ENCODE results near the gene RREB1.
A peak's percentile ranks its signal among the peaks of the same experiment; 100 is the strongest.

Gene RREB1

GRCh38 chr6:7121700-7122241 lies 14.0 kb downstream of the RREB1 start:
- no peak overlapping the region for H3K4me3 ChIP-seq (ENCODE audit: low read depth, low read length)

GRCh38 chr6:7122684-7123083 lies 14.9 kb downstream of the RREB1 start:
- H3K4me3 ChIP-seq (ENCODE audit: low read depth, low read length): no peak overlapping the region

- no peak overlapping the region for H3K4me3 ChIP-seq (ENCODE audit: low read depth, low read length)
Measured at GRCh38 chr6:7124114-7124513, 16.4 kb downstream of the RREB1 start.

- H3K4me3 ChIP-seq (ENCODE audit: low read depth, low read length): no peak overlapping the region
Measured at GRCh38 chr6:7124636-7125035, 16.9 kb downstream of the RREB1 start.

- no peak overlapping the region for H3K4me3 ChIP-seq (ENCODE audit: low read depth, low read length)
Measured at GRCh38 chr6:7125290-7125689, 17.5 kb downstream of the RREB1 start.

GRCh38 chr6:7126754-7127153 lies 19.0 kb downstream of the RREB1 start:
- no peak overlapping the region for H3K4me3 ChIP-seq (ENCODE audit: low read depth, low read length)

- H3K4me3 ChIP-seq (ENCODE audit: low read depth, low read length): no peak overlapping the region
Measured at GRCh38 chr6:7127680-7128079, 19.9 kb downstream of the RREB1 start.

GRCh38 chr6:7129360-7129759 lies 21.6 kb downstream of the RREB1 start:
- H3K4me3 ChIP-seq (ENCODE audit: low read depth, low read length): no peak overlapping the region

GRCh38 chr6:7129784-7130569 lies 22.2 kb downstream of the RREB1 start:
- no peak overlapping the region for H3K4me3 ChIP-seq (ENCODE audit: low read depth, low read length)

GRCh38 chr6:7131390-7131789 lies 23.6 kb downstream of the RREB1 start:
- no peak overlapping the region for H3K4me3 ChIP-seq (ENCODE audit: low read depth, low read length)

- no peak overlapping the region for H3K4me3 ChIP-seq (ENCODE audit: low read depth, low read length)
Measured at GRCh38 chr6:7132398-7133035, 24.8 kb downstream of the RREB1 start.

- no peak overlapping the region for H3K4me3 ChIP-seq (ENCODE audit: low read depth, low read length)
Measured at GRCh38 chr6:7134999-7135745, 27.4 kb downstream of the RREB1 start.

GRCh38 chr6:7135755-7136154 lies 28.0 kb downstream of the RREB1 start:
- H3K4me3 ChIP-seq (ENCODE audit: low read depth, low read length): no peak overlapping the region

- H3K4me3 ChIP-seq (ENCODE audit: low read depth, low read length): no peak overlapping the region
Measured at GRCh38 chr6:7136859-7137334, 29.1 kb downstream of the RREB1 start.

- H3K4me3 ChIP-seq (ENCODE audit: low read depth, low read length): no peak overlapping the region
Measured at GRCh38 chr6:7137335-7138045, 29.7 kb downstream of the RREB1 start.

GRCh38 chr6:7138046-7138531 lies 30.3 kb downstream of the RREB1 start:
- H3K4me3 ChIP-seq (ENCODE audit: low read depth, low read length): no peak overlapping the region

GRCh38 chr6:7138921-7139358 lies 31.2 kb downstream of the RREB1 start:
- no peak overlapping the region for H3K4me3 ChIP-seq (ENCODE audit: low read depth, low read length)

- H3K4me3 ChIP-seq (ENCODE audit: low read depth, low read length): no peak overlapping the region
Measured at GRCh38 chr6:7139835-7140470, 32.2 kb downstream of the RREB1 start.

- peak overlapping the region; percentile 61 for H3K4me3 ChIP-seq (ENCODE audit: low read depth, low read length)
Measured at GRCh38 chr6:7140631-7141378, 33.0 kb downstream of the RREB1 start.
